Endothelial cell of umbilical vein (primary cell): ENCODE results near the gene ABL1. TPM values are rescaled to one million over a fixed set of nuclear protein-coding genes. Genes with fewer than 3 reads are reported as not detected.

Experiments used
- BruUV-seq: library from RNA; stranded (reverse); fragments of 400-500 nt; replicated peaks from 2 replicates; lab custom pipeline; 2021; lab: Mats Ljungman, UMichigan
- CTCF ChIA-PET: fragments of 300-600, 350-600 bp; sonication (Branson Sonifier 250); formaldehyde crosslinking; loops from one replicate; lab custom pipeline; 2021; ENCODE audit warnings: antibody characterized with exemption, inconsistent platforms; lab: Charles Lee
- POLR2A ChIA-PET: fragments of 300-600, 350-600 bp; sonication (Branson Sonifier 250); formaldehyde crosslinking; loops from one replicate; lab custom pipeline; 2021; ENCODE audit warnings: antibody characterized with exemption, inconsistent platforms; lab: Charles Lee
- DNase-seq: peaks from one replicate; pipeline ENCODE4 v3.0.0-alpha.2; 2011; ENCODE audit warnings: low read depth, low spot score
- FAIRE-seq: peaks from 2 replicates; lab custom pipeline; 2011; peaks lifted over from hg19 to GRCh38; lab: Jason Lieb, UNC
- H2AFZ ChIP-seq: 2 replicates; pipeline ENCODE4 v1.6.0; 2012; ENCODE audit warnings: low read depth, low read length, control low read depth, inconsistent platforms
- H3K27ac ChIP-seq: 2 replicates; pipeline ENCODE4 v1.5.1; 2011; ENCODE audit warnings: low read depth, mild to moderate bottlenecking, control low read depth, low read length, moderate library complexity; ENCODE audit not compliant: insufficient read depth
- H3K27me3 ChIP-seq, 2 experiments: 2 replicates each; pipeline versions ENCODE4 v1.6.0 to v1.6.1; 2011; ENCODE audit warnings: low read length in 2 of 2, mixed read lengths in 1 of 2; ENCODE audit not compliant: control insufficient read depth in 2 of 2, insufficient read depth in 2 of 2
- H3K36me3 ChIP-seq, 2 experiments: 2 replicates in 1 of 2; 3 replicates in 1 of 2; pipeline ENCODE4 v1.5.1; 2011; ENCODE audit warnings: low read length in 2 of 2, mild to moderate bottlenecking in 1 of 2, moderate library complexity in 1 of 2; ENCODE audit not compliant: control insufficient read depth in 2 of 2, insufficient read depth in 2 of 2; ENCODE audit errors: extremely low read depth in 1 of 2
- H3K4me1 ChIP-seq: 3 replicates; pipeline ENCODE4 v1.5.1; 2011; ENCODE audit warnings: mild to moderate bottlenecking, low read length; ENCODE audit not compliant: control insufficient read depth, insufficient read depth; ENCODE audit errors: extremely low read depth
- H3K4me2 ChIP-seq: 2 replicates; pipeline ENCODE4 v1.6.1; 2011; ENCODE audit warnings: low read length, control low read depth, mixed read lengths; ENCODE audit not compliant: insufficient read depth
- H3K4me3 ChIP-seq, 3 experiments: fragments of 200-600 bp in 1 of 3; sonication (generic), shearing (Covaris generic) in 1 of 3; replicated peaks in 1 of 3; 2 replicates each; pipeline ENCODE4 v1.5.1; 2011 to 2016; ENCODE audit warnings: control low read depth in 3 of 3, low read length in 3 of 3, mild to moderate bottlenecking in 2 of 3, inconsistent platforms in 1 of 3, low read depth in 1 of 3, moderate library complexity in 1 of 3; ENCODE audit not compliant: insufficient read depth in 1 of 3
- H3K79me2 ChIP-seq: 2 replicates; pipeline ENCODE4 v1.6.0; 2012; ENCODE audit warnings: low read length, inconsistent platforms; ENCODE audit not compliant: control insufficient read depth, insufficient read depth
- H3K9ac ChIP-seq: replicated peaks from 2 replicates; pipeline ENCODE3; 2011; ENCODE audit warnings: low read length, control low read depth; ENCODE audit not compliant: insufficient read depth; ENCODE audit errors: extremely low read depth
- H3K9me1 ChIP-seq: replicated peaks from 3 replicates; pipeline ENCODE4 v1.6.0; 2011; ENCODE audit warnings: mild to moderate bottlenecking, low read length; ENCODE audit not compliant: control insufficient read depth, insufficient read depth; ENCODE audit errors: extremely low read depth
- H3K9me3 ChIP-seq: replicated peaks from 2 replicates; pipeline ENCODE4 v1.5.1; 2012; ENCODE audit warnings: low read length, inconsistent platforms; ENCODE audit not compliant: control insufficient read depth, insufficient read depth
- H4K20me1 ChIP-seq: replicated peaks from 2 replicates; pipeline ENCODE3; 2011; ENCODE audit warnings: mild to moderate bottlenecking, low read length; ENCODE audit not compliant: control insufficient read depth, insufficient read depth; ENCODE audit errors: extremely low read depth
- EZH2 ChIP-seq: IDR thresholded peaks from 2 replicates; pipeline ENCODE4 v1.6.1; 2012; ENCODE audit warnings: borderline replicate concordance, low read depth, mild to moderate bottlenecking, moderate library complexity, low read length, inconsistent platforms; ENCODE audit not compliant: severe bottlenecking
- FOS ChIP-seq: IDR thresholded peaks from 2 replicates; pipeline ENCODE4 v1.6.1; 2011; ENCODE audit warnings: mild to moderate bottlenecking, low read length, moderate library complexity, borderline replicate concordance; ENCODE audit not compliant: insufficient read depth
- GATA2 ChIP-seq: IDR thresholded peaks from 2 replicates; pipeline ENCODE4 v1.7.0; 2011; ENCODE audit warnings: low read depth, mild to moderate bottlenecking, moderate library complexity, mixed read lengths, low read length; ENCODE audit not compliant: insufficient read length, insufficient read depth
- JUN ChIP-seq: IDR thresholded peaks from 2 replicates; pipeline ENCODE4 v1.6.1; 2011; ENCODE audit warnings: borderline replicate concordance, low read depth; ENCODE audit not compliant: insufficient read length, insufficient read depth
- MYC ChIP-seq: IDR thresholded peaks from one replicate; pipeline ENCODE4 v1.6.1; 2011; ENCODE audit warnings: mild to moderate bottlenecking, low read depth, low read length
- POLR2A ChIP-seq: IDR thresholded peaks from 2 replicates; pipeline ENCODE4 v1.6.1; 2012; ENCODE audit warnings: low read depth, mild to moderate bottlenecking, control low read depth, low read length
- POLR2AphosphoS5 ChIP-seq: IDR thresholded peaks from 2 replicates; pipeline ENCODE4 v1.6.1; 2012; ENCODE audit warnings: low read depth, mild to moderate bottlenecking, control low read depth, low read length, moderate library complexity; ENCODE audit not compliant: insufficient read depth
- dilution Hi-C: fragments of 300-500 bp; cut with MboI; formaldehyde crosslinking; loops from one replicate; pipeline ENCODE4 v1.15.0; 2019; ENCODE audit warnings: low sequenced_read_pairs; ENCODE audit not compliant: extremely low pct_ligation_motif_present
- intact Hi-C: fragments of 100-400 bp; cut with micrococcal nuclease; formaldehyde crosslinking; loops from one replicate; pipeline ENCODE4 v1.10.0; 2022
- polyA plus RNA-seq, 4 experiments: library from polyadenylated mRNA; depleted of rRNA in 3 of 4; stranded (reverse) in 3 of 4; unstranded in 1 of 4; fragments of >200 nt; gene quantifications; 2 replicates each; pipeline versions ENCODE4 v1.2.1 to v1.2.3, GENCODE V29; 2011 to 2012; ENCODE audit warnings: missing spikeins in 1 of 4
- total RNA-seq: library from RNA; stranded (reverse); gene quantifications from 2 replicates; pipeline ENCODE4 v1.2.3, GENCODE V29; 2021
- TF ChIP-seq, protein P1 (sequence below), 2 donors: IDR thresholded peaks; 1 replicate in 1 of 2; 2 replicates in 1 of 2; pipeline ENCODE4 v1.5.1; 2011; ENCODE audit warnings: low read length in 2 of 2, mild to moderate bottlenecking in 2 of 2, moderate library complexity in 2 of 2, control low read depth in 1 of 2, inconsistent platforms in 1 of 2, low read depth in 1 of 2; ENCODE audit not compliant: insufficient read depth in 1 of 2; ENCODE audit errors: extremely low read depth in 1 of 2
- TF ChIP-seq, protein P2 (sequence below): IDR thresholded peaks from 2 replicates; pipeline ENCODE4 v1.6.1; 2011; ENCODE audit not compliant: insufficient read depth, insufficient read length

ABL1 gene
- total and polyA plus RNA-seq, 2 donors (not counting 3 experiments of a cell fraction or from before 2014, with no cell fraction given), result 32.1 to 87.1 TPM

DNA sequence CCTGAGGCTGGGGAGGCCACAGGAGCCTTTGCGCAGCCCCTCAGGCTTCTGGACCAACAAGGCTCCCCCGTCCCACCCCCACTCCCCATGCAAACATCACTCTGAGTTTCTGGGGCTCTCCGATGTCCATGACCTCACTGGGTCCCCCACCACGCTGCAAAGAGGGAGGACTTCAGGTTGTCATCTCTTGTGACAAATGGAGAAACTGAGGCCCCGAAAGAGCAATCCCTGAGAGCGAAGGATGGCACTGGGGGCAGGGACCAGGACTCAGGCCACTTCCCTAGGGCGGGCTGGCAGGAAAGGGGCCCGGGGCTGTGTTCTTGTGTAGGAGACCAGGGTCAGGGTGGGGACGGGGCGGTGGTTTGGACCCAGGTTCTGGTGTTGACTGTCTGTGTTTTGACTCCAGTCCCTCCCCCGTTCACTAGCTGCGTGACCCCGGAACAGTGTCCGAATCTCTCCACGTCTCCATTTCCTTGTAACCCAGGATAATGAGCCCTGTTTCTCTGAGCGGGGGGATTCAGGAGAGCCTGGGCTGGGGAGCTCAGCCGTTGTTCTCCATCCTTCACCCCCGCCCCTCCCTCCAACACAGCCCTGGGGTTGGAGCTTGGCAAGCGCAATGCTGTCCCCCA is 90.1 kb downstream of the ABL1 start:
- Histone ChIP-seq H3K9me1 (no peaks in the 10 kb centered on the region), H3K4me1 (peaks cover 7% of the 10 kb centered on the region), H3K36me3 (no peaks in the 10 kb centered on the region), H3K27ac (no peak overlapping the region), H3K4me2 (no peak overlapping the region), H3K9ac (no peak overlapping the region), H3K27me3 (peaks cover 0 to 3% of the 10 kb centered on the region in 2 experiments), H2AFZ (no peak overlapping the region), H3K9me3 (no peaks in the 10 kb centered on the region), H4K20me1 (no peaks in the 10 kb centered on the region), H3K4me3 (no peak overlapping the region), H3K79me2 (no peaks in the 10 kb centered on the region)
- dilution Hi-C loops, result no loop called here
- POLR2A ChIA-PET, result no interaction called here
- CTCF ChIA-PET, result interaction anchor here (1.0 kb wide), 1 partner anchor 14 kb away, joined by 3 read pairs; no protein-coding TSS in a partner anchor
- no peak for FAIRE-seq
- no peak for TF ChIP-seq GATA2
- no peak for TF ChIP-seq FOS
- TF ChIP-seq, protein P1, sequence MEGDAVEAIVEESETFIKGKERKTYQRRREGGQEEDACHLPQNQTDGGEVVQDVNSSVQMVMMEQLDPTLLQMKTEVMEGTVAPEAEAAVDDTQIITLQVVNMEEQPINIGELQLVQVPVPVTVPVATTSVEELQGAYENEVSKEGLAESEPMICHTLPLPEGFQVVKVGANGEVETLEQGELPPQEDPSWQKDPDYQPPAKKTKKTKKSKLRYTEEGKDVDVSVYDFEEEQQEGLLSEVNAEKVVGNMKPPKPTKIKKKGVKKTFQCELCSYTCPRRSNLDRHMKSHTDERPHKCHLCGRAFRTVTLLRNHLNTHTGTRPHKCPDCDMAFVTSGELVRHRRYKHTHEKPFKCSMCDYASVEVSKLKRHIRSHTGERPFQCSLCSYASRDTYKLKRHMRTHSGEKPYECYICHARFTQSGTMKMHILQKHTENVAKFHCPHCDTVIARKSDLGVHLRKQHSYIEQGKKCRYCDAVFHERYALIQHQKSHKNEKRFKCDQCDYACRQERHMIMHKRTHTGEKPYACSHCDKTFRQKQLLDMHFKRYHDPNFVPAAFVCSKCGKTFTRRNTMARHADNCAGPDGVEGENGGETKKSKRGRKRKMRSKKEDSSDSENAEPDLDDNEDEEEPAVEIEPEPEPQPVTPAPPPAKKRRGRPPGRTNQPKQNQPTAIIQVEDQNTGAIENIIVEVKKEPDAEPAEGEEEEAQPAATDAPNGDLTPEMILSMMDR (IDR thresholded peaks at IDR 0.05; ENCODE audit: extremely low read depth in 1 of 2, insufficient read depth in 1 of 2, low read depth in 1 of 2, low read length in 2 of 2), result no peak
- TF ChIP-seq POLR2A, result no peak
- no peak for TF ChIP-seq POLR2AphosphoS5
- TF ChIP-seq MYC, result no peak
- no peak for TF ChIP-seq JUN
- TF ChIP-seq, protein P2, sequence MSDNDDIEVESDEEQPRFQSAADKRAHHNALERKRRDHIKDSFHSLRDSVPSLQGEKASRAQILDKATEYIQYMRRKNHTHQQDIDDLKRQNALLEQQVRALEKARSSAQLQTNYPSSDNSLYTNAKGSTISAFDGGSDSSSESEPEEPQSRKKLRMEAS, result no peak
- no peak for TF ChIP-seq EZH2
- DNase-seq, result no peak
- BruUV-seq, result no TSS peak
- intact Hi-C loops, result no loop called here
